Measurements from ENCODE around the gene TUFM.
"Not testable (repeated sequence)": the region's sequence is repeated elsewhere in the genome, so short reads cannot be mapped to it uniquely, and the experiment has no call there.

Gene TUFM

GRCh38 chr16:28884045-28884444 is 37.9 kb upstream of the TUFM start:
- no peak for DNase-seq
- 100% methylated on average over 6 of the region's 6 CpGs for WGBS (ENCODE audit: insufficient coverage)
- H3K4me3 ChIP-seq (ENCODE audit: control insufficient read depth in 1 of 7, extremely low read depth in 1 of 7, insufficient read depth in 4 of 7, low read depth in 2 of 7, low read length in 6 of 7): no peak overlapping the region
- no peaks in the 10 kb centered on the region for H3K36me3 ChIP-seq (ENCODE audit: control insufficient read depth in 4 of 4, insufficient read depth in 4 of 4, low read length in 3 of 4)
- CTCF ChIA-PET: interaction anchor here (1.9 kb wide), 1 partner anchor 9 kb away, joined by 7 read pairs; no protein-coding TSS in a partner anchor
- H3K27me3 ChIP-seq (replicated peaks in 2 of 5; ENCODE audit: control insufficient read depth in 4 of 5, insufficient read depth in 5 of 5, low read length in 4 of 5): peaks cover 0 to 8% (median 0%) of the 10 kb centered on the region in 5 experiments
- H3K9me3 ChIP-seq (ENCODE audit: control extremely low read depth in 1 of 5, control insufficient read depth in 4 of 5, insufficient read depth in 2 of 5, low read depth in 1 of 5, low read length in 4 of 5): no peaks in the 10 kb centered on the region
- H3K4me1 ChIP-seq (ENCODE audit: control extremely low read depth in 1 of 4, control insufficient read depth in 4 of 4, insufficient read depth in 4 of 4, low read length in 3 of 4): peaks cover 2 to 16% (median 14%) of the 10 kb centered on the region in 4 experiments
- POLR2A ChIA-PET: no interaction called here
- no peak overlapping the region for H3K27ac ChIP-seq (ENCODE audit: insufficient read depth in 1 of 2, low read depth in 1 of 2, low read length in 2 of 2, poor library complexity in 1 of 2, severe bottlenecking in 2 of 2)

DNA sequence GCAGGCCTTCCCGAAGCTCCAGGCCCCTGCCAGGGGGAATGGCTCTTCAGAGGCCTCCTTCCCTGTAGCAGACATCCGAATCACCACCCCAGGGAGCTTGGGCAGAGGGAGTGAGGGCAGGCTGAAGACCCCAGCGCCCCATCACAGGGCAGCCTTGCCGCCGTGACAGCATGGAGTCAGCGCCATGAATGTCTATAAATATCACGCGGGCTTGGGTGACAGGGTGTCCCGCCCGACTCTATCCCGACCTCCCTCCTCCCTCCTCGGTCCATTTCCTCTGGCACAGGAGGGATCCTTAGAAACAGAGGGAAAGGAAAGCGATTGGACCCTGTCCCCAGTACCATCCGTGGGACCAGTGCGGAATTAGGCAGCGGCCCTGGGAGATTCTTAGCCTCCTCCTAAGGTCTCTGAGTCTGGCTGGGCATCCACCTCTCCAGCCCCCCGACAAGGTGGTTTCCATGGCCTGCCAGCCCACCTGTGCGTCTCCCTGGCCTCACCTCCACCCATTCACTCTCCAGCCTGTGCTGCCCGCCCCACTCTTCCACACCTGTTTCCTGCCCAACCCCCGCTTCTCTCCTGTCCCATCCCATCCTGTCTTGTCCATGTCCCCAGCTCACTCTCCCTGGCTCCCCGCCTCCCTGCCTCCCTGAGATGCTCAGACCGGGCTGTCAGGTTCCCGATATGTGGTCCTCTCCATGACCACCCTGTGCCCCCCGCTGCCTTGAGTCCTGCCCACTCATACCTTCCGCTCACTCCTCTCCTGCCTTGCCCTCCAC is 37.3 kb upstream of the TUFM start:
- 90% methylated on average over 22 of the region's 25 CpGs for WGBS (ENCODE audit: insufficient coverage)
- Histone ChIP-seq H3K4me3 (ENCODE audit: control insufficient read depth in 1 of 7, extremely low read depth in 1 of 7, insufficient read depth in 4 of 7, low read depth in 2 of 7, low read length in 6 of 7) (no peak overlapping the region), H3K9me3 (ENCODE audit: control extremely low read depth in 1 of 5, control insufficient read depth in 4 of 5, insufficient read depth in 2 of 5, low read depth in 1 of 5, low read length in 4 of 5) (no peaks in the 10 kb centered on the region), H3K4me1 (ENCODE audit: control extremely low read depth in 1 of 4, control insufficient read depth in 4 of 4, insufficient read depth in 4 of 4, low read length in 3 of 4) (peaks cover 2 to 19% (median 18%) of the 10 kb centered on the region in 4 experiments), H3K36me3 (ENCODE audit: control insufficient read depth in 4 of 4, insufficient read depth in 4 of 4, low read length in 3 of 4) (no peaks in the 10 kb centered on the region), H3K27me3 (replicated peaks in 2 of 5; ENCODE audit: control insufficient read depth in 4 of 5, insufficient read depth in 5 of 5, low read length in 4 of 5) (peaks cover 0 to 8% (median 0%) of the 10 kb centered on the region in 5 experiments), H3K27ac (ENCODE audit: insufficient read depth in 1 of 2, low read depth in 1 of 2, low read length in 2 of 2, poor library complexity in 1 of 2, severe bottlenecking in 2 of 2) (no peak overlapping the region)
- no peak for DNase-seq
- POLR2A ChIA-PET: no interaction called here
- CTCF ChIA-PET: interaction anchor here (1.9 kb wide), 1 partner anchor 8 kb away, joined by 7 read pairs; no protein-coding TSS in a partner anchor

DNA sequence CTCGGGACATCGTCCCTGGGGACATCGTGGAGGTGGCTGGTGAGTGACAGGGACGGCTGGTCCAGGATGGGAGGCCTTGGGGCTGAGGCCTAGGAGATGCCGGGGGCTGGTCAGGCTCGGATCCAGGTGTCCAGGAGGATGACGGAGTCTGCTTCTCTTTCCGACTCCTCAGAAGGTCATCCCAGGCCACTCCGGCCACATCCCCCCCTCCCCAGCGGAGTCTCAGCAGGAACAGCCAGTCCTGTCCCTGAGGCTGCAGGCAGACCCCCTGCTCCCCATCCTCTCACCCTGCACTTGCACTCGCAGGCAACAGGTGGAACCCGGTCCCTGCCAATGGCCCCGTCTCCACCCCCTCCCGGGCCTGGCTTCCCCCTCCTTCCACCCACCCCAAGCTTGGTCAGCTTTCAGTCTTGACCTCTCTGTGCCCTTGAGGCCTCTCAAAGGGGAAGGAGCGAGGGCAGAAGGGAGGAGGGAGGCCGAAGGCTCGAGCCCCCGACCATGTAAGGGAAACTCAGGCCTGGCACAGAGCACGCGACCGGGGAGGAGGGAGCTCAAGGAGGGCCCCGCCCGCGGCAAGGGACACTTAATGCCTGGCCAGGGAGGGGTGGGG is 36.5 kb upstream of the TUFM start:
- no peak for DNase-seq
- POLR2A ChIA-PET: no interaction called here
- H3K9me3 ChIP-seq (ENCODE audit: control extremely low read depth in 1 of 5, control insufficient read depth in 4 of 5, insufficient read depth in 2 of 5, low read depth in 1 of 5, low read length in 4 of 5): no peaks in the 10 kb centered on the region
- CTCF ChIA-PET: interaction anchor here (0.6 kb wide), 1 partner anchor 12 kb away, joined by 3 read pairs; no protein-coding TSS in a partner anchor
- peaks cover 0 to 8% (median 0%) of the 10 kb centered on the region in 5 experiments for H3K27me3 ChIP-seq (replicated peaks in 2 of 5; ENCODE audit: control insufficient read depth in 4 of 5, insufficient read depth in 5 of 5, low read length in 4 of 5)
- peaks cover 2 to 23% (median 18%) of the 10 kb centered on the region in 4 experiments for H3K4me1 ChIP-seq (ENCODE audit: control extremely low read depth in 1 of 4, control insufficient read depth in 4 of 4, insufficient read depth in 4 of 4, low read length in 3 of 4)
- no peak overlapping the region for H3K27ac ChIP-seq (ENCODE audit: insufficient read depth in 1 of 2, low read depth in 1 of 2, low read length in 2 of 2, poor library complexity in 1 of 2, severe bottlenecking in 2 of 2)
- no peak overlapping the region for H3K4me3 ChIP-seq (ENCODE audit: control insufficient read depth in 1 of 7, extremely low read depth in 1 of 7, insufficient read depth in 4 of 7, low read depth in 2 of 7, low read length in 6 of 7)
- no peaks in the 10 kb centered on the region for H3K36me3 ChIP-seq (ENCODE audit: control insufficient read depth in 4 of 4, insufficient read depth in 4 of 4, low read length in 3 of 4)
- WGBS (ENCODE audit: insufficient coverage): 82% methylated on average over 18 of the region's 24 CpGs

GRCh38 chr16:28881565-28881964 is 35.4 kb upstream of the TUFM start:
- CTCF ChIA-PET; H3K36me3 ChIP-seq (ENCODE audit: control insufficient read depth in 4 of 4, insufficient read depth in 4 of 4, low read length in 3 of 4); POLR2A ChIA-PET; DNase-seq; H3K4me3 ChIP-seq (ENCODE audit: control insufficient read depth in 1 of 7, extremely low read depth in 1 of 7, insufficient read depth in 4 of 7, low read depth in 2 of 7, low read length in 6 of 7); H3K9me3 ChIP-seq (ENCODE audit: control extremely low read depth in 1 of 5, control insufficient read depth in 4 of 5, insufficient read depth in 2 of 5, low read depth in 1 of 5, low read length in 4 of 5); H3K27me3 ChIP-seq (replicated peaks in 2 of 5; ENCODE audit: control insufficient read depth in 4 of 5, insufficient read depth in 5 of 5, low read length in 4 of 5); H3K27ac ChIP-seq (ENCODE audit: insufficient read depth in 1 of 2, low read depth in 1 of 2, low read length in 2 of 2, poor library complexity in 1 of 2, severe bottlenecking in 2 of 2): not testable (repeated sequence)
- 100% methylated on average over 2 of the region's 4 CpGs for WGBS (ENCODE audit: insufficient coverage)
- peaks cover 2 to 33% (median 18%) of the 10 kb centered on the region in 4 experiments for H3K4me1 ChIP-seq (ENCODE audit: control extremely low read depth in 1 of 4, control insufficient read depth in 4 of 4, insufficient read depth in 4 of 4, low read length in 3 of 4)

DNA sequence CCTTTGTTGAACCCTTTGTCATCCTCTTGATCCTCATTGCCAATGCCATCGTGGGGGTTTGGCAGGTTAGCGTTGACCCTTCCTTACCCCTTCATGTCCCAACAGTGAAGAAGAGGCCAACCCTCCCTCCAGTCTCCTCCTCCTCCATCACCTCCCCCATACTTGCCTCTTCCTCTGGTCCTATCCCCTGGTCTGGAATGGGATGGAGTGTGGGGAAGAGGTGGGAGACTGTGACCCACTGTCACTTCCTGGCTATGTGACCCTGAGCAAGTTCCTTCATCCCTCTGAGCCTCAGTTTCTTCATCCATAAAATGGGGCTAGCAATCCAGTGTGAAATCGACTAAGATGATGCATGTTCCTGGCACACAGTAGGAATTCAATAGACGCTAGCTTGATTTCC is 34.8 kb upstream of the TUFM start:
- ChIA-PET CTCF (interaction anchor here (1.0 to 1.7 kb wide), 5 partner anchors 10 to 66 kb away, joined by 3 to 6 read pairs (median 4); no protein-coding TSS in a partner anchor), POLR2A (no interaction called here)
- DNase-seq: no peak
- Histone ChIP-seq H3K4me3 (ENCODE audit: control insufficient read depth in 1 of 7, extremely low read depth in 1 of 7, insufficient read depth in 4 of 7, low read depth in 2 of 7, low read length in 6 of 7) (no peak overlapping the region), H3K4me1 (ENCODE audit: control extremely low read depth in 1 of 4, control insufficient read depth in 4 of 4, insufficient read depth in 4 of 4, low read length in 3 of 4) (peaks cover 2 to 33% (median 18%) of the 10 kb centered on the region in 4 experiments), H3K27ac (ENCODE audit: insufficient read depth in 1 of 2, low read depth in 1 of 2, low read length in 2 of 2, poor library complexity in 1 of 2, severe bottlenecking in 2 of 2) (no peak overlapping the region), H3K27me3 (replicated peaks in 2 of 5; ENCODE audit: control insufficient read depth in 4 of 5, insufficient read depth in 5 of 5, low read length in 4 of 5) (peaks cover 0 to 8% (median 0%) of the 10 kb centered on the region in 5 experiments), H3K9me3 (ENCODE audit: control extremely low read depth in 1 of 5, control insufficient read depth in 4 of 5, insufficient read depth in 2 of 5, low read depth in 1 of 5, low read length in 4 of 5) (no peaks in the 10 kb centered on the region), H3K36me3 (ENCODE audit: control insufficient read depth in 4 of 4, insufficient read depth in 4 of 4, low read length in 3 of 4) (peaks cover 0 to 1% (median 0%) of the 10 kb centered on the region in 4 experiments)
- 73% methylated on average over 4 of the region's 4 CpGs for WGBS (ENCODE audit: insufficient coverage)

DNA sequence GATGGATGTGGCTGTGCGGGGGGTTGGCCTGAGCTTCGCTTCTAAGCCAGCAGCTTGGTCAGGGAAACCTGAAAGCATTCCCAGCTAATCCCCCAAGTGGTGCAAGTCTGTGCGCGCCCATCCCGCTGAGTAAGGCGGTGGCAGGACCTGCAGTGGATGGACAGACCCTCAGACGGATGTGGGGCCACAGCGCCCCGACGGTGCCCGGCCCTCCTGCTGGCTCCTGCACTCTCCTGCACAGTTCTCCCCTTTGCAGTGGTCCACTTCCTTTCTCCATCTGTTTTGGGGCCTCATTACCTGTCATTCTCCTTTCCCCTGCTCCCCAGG is 34.4 kb upstream of the TUFM start:
- H3K36me3 ChIP-seq (ENCODE audit: control insufficient read depth in 4 of 4, insufficient read depth in 4 of 4, low read length in 3 of 4): peaks cover 0 to 3% (median 0%) of the 10 kb centered on the region in 4 experiments
- ChIA-PET POLR2A (no interaction called here), CTCF (interaction anchor here (1.0 to 1.7 kb wide), 6 partner anchors 9 to 66 kb away, joined by 3 to 6 read pairs (median 4); no protein-coding TSS in a partner anchor)
- peak overlapping the region in 2 of 7 experiments; percentile 73 to 83 for H3K4me3 ChIP-seq (ENCODE audit: control insufficient read depth in 1 of 7, extremely low read depth in 1 of 7, insufficient read depth in 4 of 7, low read depth in 2 of 7, low read length in 6 of 7)
- 26% methylated on average over 10 of the region's 11 CpGs for WGBS (ENCODE audit: insufficient coverage)
- no peak overlapping the region for H3K27ac ChIP-seq (ENCODE audit: insufficient read depth in 1 of 2, low read depth in 1 of 2, low read length in 2 of 2, poor library complexity in 1 of 2, severe bottlenecking in 2 of 2)
- H3K4me1 ChIP-seq (ENCODE audit: control extremely low read depth in 1 of 4, control insufficient read depth in 4 of 4, insufficient read depth in 4 of 4, low read length in 3 of 4): peaks cover 2 to 33% (median 18%) of the 10 kb centered on the region in 4 experiments
- H3K9me3 ChIP-seq (ENCODE audit: control extremely low read depth in 1 of 5, control insufficient read depth in 4 of 5, insufficient read depth in 2 of 5, low read depth in 1 of 5, low read length in 4 of 5): no peaks in the 10 kb centered on the region
- no peak for DNase-seq
- peaks cover 0 to 8% (median 0%) of the 10 kb centered on the region in 5 experiments for H3K27me3 ChIP-seq (replicated peaks in 2 of 5; ENCODE audit: control insufficient read depth in 4 of 5, insufficient read depth in 5 of 5, low read length in 4 of 5)

All from common myeloid progenitor, CD34-positive (primary cell).